Measurements from ENCODE around the gene SUPT6H. TPM values are rescaled to one million over a fixed set of nuclear protein-coding genes. Genes with fewer than 3 reads are reported as not detected.

SUPT6H gene
- total RNA-seq, 5 donors from 2014 or later (not counting 1 experiment from before 2014, with no cell fraction given): 89.2 to 129 (median 95.7) TPM

DNA sequence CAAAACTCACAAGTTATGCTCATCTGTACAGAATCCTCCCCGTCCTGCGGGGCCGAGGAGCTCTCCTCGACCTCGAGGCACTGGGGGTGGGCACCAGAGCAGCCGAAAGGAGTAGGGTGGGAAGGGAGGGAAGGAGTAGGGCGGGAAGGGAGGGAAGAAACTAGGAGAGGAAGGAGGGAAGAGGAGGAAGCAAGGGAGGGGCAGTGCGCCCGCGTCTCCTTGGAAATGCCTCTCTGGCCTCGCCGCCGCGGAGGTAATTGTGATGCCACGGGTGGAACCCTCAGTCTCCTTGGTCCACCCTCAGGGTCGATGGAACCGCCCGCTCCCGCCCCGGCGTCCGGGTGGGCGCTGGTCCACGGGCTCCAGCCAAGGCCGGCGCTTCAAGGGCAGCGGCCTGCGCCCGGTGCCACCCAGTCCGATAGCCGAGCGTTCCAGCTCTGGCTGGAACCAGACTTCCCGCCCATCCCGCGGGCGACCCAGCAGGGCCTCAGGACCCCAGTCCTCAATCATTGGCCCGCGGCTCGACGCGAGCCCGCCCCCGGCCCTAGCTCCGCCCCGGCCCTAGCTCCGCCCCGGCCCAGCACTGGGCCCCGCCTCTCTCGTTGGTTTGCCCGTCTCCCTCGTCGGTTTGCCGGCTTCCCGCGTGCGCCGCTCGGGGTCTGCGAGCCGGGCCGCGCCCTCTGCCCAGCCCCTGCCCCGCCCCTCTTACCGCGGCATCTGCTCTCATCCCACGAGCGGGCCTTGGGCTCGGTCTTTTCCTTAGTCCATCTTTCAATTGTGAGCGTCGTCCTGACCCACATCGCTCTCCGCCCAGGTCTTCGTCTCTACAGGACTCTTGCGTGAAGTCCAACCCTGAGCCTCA is 49.1 kb downstream of the SUPT6H start:
- peak overlapping the region; percentile 91 for H3K27ac Mint-ChIP-seq
- peak overlapping the region; percentile 76 for H3K27ac ChIP-seq (ENCODE audit: low read length)
- no peaks in the 10 kb centered on the region for H3K9me3 Mint-ChIP-seq

DNA sequence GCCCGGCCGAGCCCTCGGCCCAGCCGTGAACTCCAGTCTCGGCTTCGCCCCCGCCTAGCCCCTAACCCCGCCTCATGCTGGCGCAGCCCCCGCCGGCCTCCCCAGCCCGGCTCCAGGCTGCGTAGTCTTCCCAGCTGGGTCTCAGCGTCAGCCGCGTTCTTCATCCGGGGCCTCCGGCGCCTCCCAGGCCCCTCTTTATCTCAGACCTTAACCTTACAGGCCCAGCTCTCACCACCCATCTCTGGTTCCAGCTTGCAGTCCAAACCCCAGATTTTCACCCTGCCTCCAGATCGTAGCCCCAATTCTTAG is 49.7 kb downstream of the SUPT6H start, which contains the start of gene PROCA1:
Gene PROCA1 (minus strand): TSS at position 166 of the 309 bp plus-strand sequence. CDS start 228 bp downstream, outside the sequence.
- Histone ChIP-seq H3K4me3 (ENCODE audit: control insufficient read depth in 1 of 2, extremely low read depth in 1 of 2, low read length in 1 of 2) (peak within 1 kb of the TSS; percentile 64 to 69), H3K27me3 (replicated peaks in 1 of 2; ENCODE audit: control insufficient read depth in 2 of 2, extremely low read depth in 1 of 2, insufficient read depth in 2 of 2, low read length in 1 of 2) (peaks cover 0 to 24% of the 10 kb centered on the region in 2 experiments), H3K9me3 (no peaks in the 10 kb centered on the region), H3K36me3 (ENCODE audit: control insufficient read depth in 2 of 2, extremely low read depth in 1 of 2, insufficient read depth in 1 of 2, low read length in 1 of 2) (no peaks in the 10 kb centered on the region), H3K4me1 (ENCODE audit: control insufficient read depth in 1 of 2, extremely low read depth in 1 of 2, insufficient read depth in 2 of 2, low read length in 2 of 2) (peaks cover 0 to 27% of the 10 kb centered on the region in 2 experiments), H3K27ac (ENCODE audit: low read length) (peak within 1 kb of the TSS; percentile 76)
- Mint-ChIP-seq H3K4me1 (peaks cover 9 to 19% (median 15%) of the 10 kb centered on the region in 3 donors), H3K27ac (peak within 1 kb of the TSS; percentile 91), H3K4me3 (peak within 1 kb of the TSS; percentile 82 to 92 (median 84)), H3K36me3 (no peaks in the 10 kb centered on the region), H3K9me3 (no peaks in the 10 kb centered on the region), H3K27me3 (peaks cover 6 to 17% of the 10 kb centered on the region in 2 donors)
- 0% methylated on average over 20 of the region's 20 CpGs for WGBS (ENCODE audit: insufficient coverage)
- POLR2A ChIA-PET: interaction anchor here (0.6 to 2.5 kb wide), 10 partner anchors 8 to 122 kb away, joined by 3 to 26 read pairs (median 4); partner anchors contain the start of genes BLTP2 (in 1 of the 2) and RPL23A (in 1 of the 2)
- DNase-seq: peak in 22 of 35 experiments; percentile 22 to 61 (median 34)
- ATAC-seq (replicated peaks in 1 of 4): peak; percentile 48 to 55 (median 52)
- CTCF ChIA-PET: interaction anchor here in 1 of 2 donors (0.5 to 1.8 kb wide), 8 partner anchors 8 to 907 kb away, joined by 3 to 13 read pairs (median 4); partner anchors contain the start of genes PIGS and RPL23A

More for the DNA sequence above, 49.1 kb downstream of the SUPT6H start:
- ChIA-PET POLR2A (interaction anchor here (0.6 to 2.5 kb wide), 15 partner anchors 9 to 176 kb away, joined by 3 to 26 read pairs (median 5); partner anchors contain the start of genes RPL23A (in 2 of the 2), BLTP2 (in 1 of the 2) and NEK8 (in 1 of the 2)), CTCF (interaction anchor here (0.5 to 1.8 kb wide), 13 partner anchors 9 to 906 kb away, joined by 3 to 13 read pairs (median 5); partner anchors contain the start of genes PIGS (in 1 of the 2), RPL23A (in 1 of the 2), SDF2 (in 1 of the 2) and SUPT6H (in 1 of the 2))
- no peaks in the 10 kb centered on the region for H3K9me3 ChIP-seq
- peak overlapping the region; percentile 64 to 69 for H3K4me3 ChIP-seq (ENCODE audit: control insufficient read depth in 1 of 2, extremely low read depth in 1 of 2, low read length in 1 of 2)
- H3K4me1 Mint-ChIP-seq: peaks cover 9 to 19% (median 15%) of the 10 kb centered on the region in 3 donors
- 1% methylated on average over 64 of the region's 74 CpGs for WGBS (ENCODE audit: insufficient coverage)
- DNase-seq (peak; percentile 68 to 89 (median 82)), ATAC-seq (replicated peaks in 1 of 4) (peak; percentile 91 to 93 (median 92))
- H3K27me3 ChIP-seq (replicated peaks in 1 of 2; ENCODE audit: control insufficient read depth in 2 of 2, extremely low read depth in 1 of 2, insufficient read depth in 2 of 2, low read length in 1 of 2): peaks cover 0 to 19% of the 10 kb centered on the region in 2 experiments
- peaks cover 0 to 26% of the 10 kb centered on the region in 2 experiments for H3K4me1 ChIP-seq (ENCODE audit: control insufficient read depth in 1 of 2, extremely low read depth in 1 of 2, insufficient read depth in 2 of 2, low read length in 2 of 2)
- H3K36me3 ChIP-seq (ENCODE audit: control insufficient read depth in 2 of 2, extremely low read depth in 1 of 2, insufficient read depth in 1 of 2, low read length in 1 of 2): peaks cover 0 to 3% of the 10 kb centered on the region in 2 donors
- H3K4me3 Mint-ChIP-seq: peak overlapping the region; percentile 82 to 92 (median 84)
- no peaks in the 10 kb centered on the region for H3K36me3 Mint-ChIP-seq
- peaks cover 6 to 13% of the 10 kb centered on the region in 2 donors for H3K27me3 Mint-ChIP-seq

DNA sequence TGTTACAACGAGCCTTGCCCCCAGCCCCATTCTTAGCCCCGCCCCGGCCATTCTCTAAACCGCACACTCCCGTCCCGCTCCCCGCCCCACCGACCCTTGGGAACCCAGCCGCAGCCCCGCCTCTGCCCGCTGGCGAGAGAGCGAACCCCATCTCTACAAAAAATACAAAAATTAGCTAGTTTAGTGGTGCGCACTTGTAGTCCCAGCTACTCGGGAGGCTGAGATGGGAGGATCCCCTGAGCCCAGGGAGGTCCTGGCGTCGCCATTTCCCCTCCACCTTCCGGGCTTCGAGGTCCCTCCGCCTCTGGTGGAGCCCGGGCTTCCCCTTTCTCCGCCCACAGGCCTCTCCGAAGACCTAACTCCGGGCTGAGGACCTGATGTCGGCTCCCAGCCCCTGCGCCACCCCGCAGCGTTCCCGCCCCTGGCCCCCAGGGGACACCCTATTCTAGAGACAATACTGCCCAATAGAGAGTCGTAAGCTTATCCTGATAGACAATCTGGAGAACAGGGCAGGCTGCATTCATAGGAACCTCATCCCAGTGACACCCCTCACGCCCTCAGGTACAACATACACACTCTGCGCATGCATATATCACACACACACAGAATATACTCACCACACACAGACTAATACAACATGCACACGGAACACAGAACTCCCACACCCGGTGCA is 50.2 kb downstream of the SUPT6H start:
- POLR2A ChIA-PET: interaction anchor here (0.6 to 2.5 kb wide), 6 partner anchors 7 to 304 kb away, joined by 3 to 26 read pairs (median 4); partner anchors contain the start of gene RPL23A (in 1 of the 2)
- Histone ChIP-seq H3K27ac (ENCODE audit: low read length) (peak overlapping the region; percentile 76), H3K4me3 (ENCODE audit: control insufficient read depth in 1 of 2, extremely low read depth in 1 of 2, low read length in 1 of 2) (peak overlapping the region; percentile 64 to 69), H3K4me1 (ENCODE audit: control insufficient read depth in 1 of 2, extremely low read depth in 1 of 2, insufficient read depth in 2 of 2, low read length in 2 of 2) (peaks cover 0 to 32% of the 10 kb centered on the region in 2 experiments), H3K36me3 (ENCODE audit: control insufficient read depth in 2 of 2, extremely low read depth in 1 of 2, insufficient read depth in 1 of 2, low read length in 1 of 2) (no peaks in the 10 kb centered on the region), H3K27me3 (replicated peaks in 1 of 2; ENCODE audit: control insufficient read depth in 2 of 2, extremely low read depth in 1 of 2, insufficient read depth in 2 of 2, low read length in 1 of 2) (peaks cover 0 to 29% of the 10 kb centered on the region in 2 experiments), H3K9me3 (no peaks in the 10 kb centered on the region)
- no peaks in the 10 kb centered on the region for H3K36me3 Mint-ChIP-seq
- peak overlapping the region; percentile 83 to 90 for H3K27ac Mint-ChIP-seq
- CTCF ChIA-PET: interaction anchor here (0.6 to 1.8 kb wide), 2 partner anchors 57 to 66 kb away, joined by 5 read pairs; no protein-coding TSS in a partner anchor
- peaks cover 6 to 17% of the 10 kb centered on the region in 2 donors for H3K27me3 Mint-ChIP-seq
- DNase-seq (peak; percentile 29 to 77 (median 49)), ATAC-seq (replicated peaks in 1 of 4) (peak; percentile 17 to 38 (median 30))
- peak overlapping the region; percentile 82 to 92 (median 84) for H3K4me3 Mint-ChIP-seq
- H3K9me3 Mint-ChIP-seq: no peaks in the 10 kb centered on the region
- WGBS (ENCODE audit: insufficient coverage): 15% methylated on average over 18 of the region's 34 CpGs
- peaks cover 9 to 19% (median 15%) of the 10 kb centered on the region in 3 donors for H3K4me1 Mint-ChIP-seq

- ATAC-seq (replicated peaks in 1 of 4): no peak
- H3K27ac ChIP-seq (ENCODE audit: low read length): no peak overlapping the region
Measured at GRCh38 chr17:28712705-28713415, 50.9 kb downstream of the SUPT6H start.

DNA sequence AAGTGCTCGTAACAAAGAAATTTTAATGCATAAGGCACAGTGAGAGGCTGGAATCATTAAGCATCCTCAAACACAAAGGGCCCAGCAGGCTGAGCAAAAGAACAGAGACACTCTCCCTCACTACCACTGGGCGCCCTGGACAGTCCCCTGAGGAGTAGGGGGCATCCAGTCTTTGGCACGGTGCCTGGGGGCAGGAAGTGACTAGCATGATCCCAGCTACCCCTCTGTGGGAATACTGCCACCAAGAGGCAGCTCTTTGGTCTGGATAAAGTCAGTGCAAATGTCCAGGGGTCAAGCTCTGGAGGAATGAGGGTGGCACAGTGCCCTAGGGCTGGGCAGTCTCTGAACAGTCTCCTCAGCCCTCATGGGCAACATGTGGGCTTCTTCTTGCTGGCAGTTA is 52.3 kb downstream of the SUPT6H start:
- H3K27me3 Mint-ChIP-seq: peaks cover 6 to 27% of the 10 kb centered on the region in 2 donors
- H3K4me3 ChIP-seq (ENCODE audit: control insufficient read depth in 1 of 2, extremely low read depth in 1 of 2, low read length in 1 of 2): no peak overlapping the region
- WGBS (ENCODE audit: insufficient coverage): 75% methylated on average over 2 of the region's 3 CpGs
- H3K4me1 ChIP-seq (ENCODE audit: control insufficient read depth in 1 of 2, extremely low read depth in 1 of 2, insufficient read depth in 2 of 2, low read length in 2 of 2): peaks cover 2 to 49% of the 10 kb centered on the region in 2 experiments
- ChIA-PET CTCF (no interaction called here), POLR2A (no interaction called here)
- ATAC-seq (replicated peaks in 1 of 4) (no peak), DNase-seq (no peak)
- no peak overlapping the region for H3K27ac Mint-ChIP-seq
- H3K27ac ChIP-seq (ENCODE audit: low read length): no peak overlapping the region
- H3K36me3 Mint-ChIP-seq: no peaks in the 10 kb centered on the region
- peaks cover 0 to 42% of the 10 kb centered on the region in 2 experiments for H3K27me3 ChIP-seq (replicated peaks in 1 of 2; ENCODE audit: control insufficient read depth in 2 of 2, extremely low read depth in 1 of 2, insufficient read depth in 2 of 2, low read length in 1 of 2)
- H3K4me1 Mint-ChIP-seq: peaks cover 22 to 31% (median 25%) of the 10 kb centered on the region in 3 donors
- H3K36me3 ChIP-seq (ENCODE audit: control insufficient read depth in 2 of 2, extremely low read depth in 1 of 2, insufficient read depth in 1 of 2, low read length in 1 of 2): no peaks in the 10 kb centered on the region
- no peak overlapping the region for H3K4me3 Mint-ChIP-seq
- H3K9me3 ChIP-seq: no peaks in the 10 kb centered on the region
- no peaks in the 10 kb centered on the region for H3K9me3 Mint-ChIP-seq

More at GRCh38 chr17:28712705-28713415, 50.9 kb downstream of the SUPT6H start:
- CTCF ChIA-PET: interaction anchor here in 1 of 2 donors (0.6 kb wide), 1 partner anchor 56 kb away, joined by 5 read pairs; no protein-coding TSS in a partner anchor
- no peak for DNase-seq
- POLR2A ChIA-PET: interaction anchor here in 1 of 2 donors (0.6 kb wide), 1 partner anchor 304 kb away, joined by 4 read pairs; no protein-coding TSS in a partner anchor
- Mint-ChIP-seq H3K27me3 (peaks cover 6 to 18% of the 10 kb centered on the region in 2 donors), H3K36me3 (no peaks in the 10 kb centered on the region), H3K4me1 (peaks cover 10 to 20% (median 15%) of the 10 kb centered on the region in 3 donors), H3K4me3 (peak overlapping the region; percentile 82 to 92 (median 84)), H3K9me3 (no peaks in the 10 kb centered on the region), H3K27ac (peak overlapping the region; percentile 70 to 90)
- Histone ChIP-seq H3K9me3 (no peaks in the 10 kb centered on the region), H3K36me3 (ENCODE audit: control insufficient read depth in 2 of 2, extremely low read depth in 1 of 2, insufficient read depth in 1 of 2, low read length in 1 of 2) (no peaks in the 10 kb centered on the region), H3K4me3 (ENCODE audit: control insufficient read depth in 1 of 2, extremely low read depth in 1 of 2, low read length in 1 of 2) (no peak overlapping the region), H3K27me3 (replicated peaks in 1 of 2; ENCODE audit: control insufficient read depth in 2 of 2, extremely low read depth in 1 of 2, insufficient read depth in 2 of 2, low read length in 1 of 2) (peaks cover 0 to 36% of the 10 kb centered on the region in 2 experiments), H3K4me1 (ENCODE audit: control insufficient read depth in 1 of 2, extremely low read depth in 1 of 2, insufficient read depth in 2 of 2, low read length in 2 of 2) (peaks cover 0 to 36% of the 10 kb centered on the region in 2 experiments)
- 94% methylated on average over 3 of the region's 7 CpGs for WGBS (ENCODE audit: insufficient coverage)
